GM13976 (cell line): ENCODE data around the gene PIP5K1B.

Source experiments
- DNase-seq: peaks from one replicate; pipeline ENCODE4 v3.0.0; 2012; ENCODE audit warnings: low spot score
- CTCF ChIP-seq: IDR thresholded peaks from 2 replicates; pipeline ENCODE4 v1.5.1; 2012; ENCODE audit warnings: borderline replicate concordance, mild to moderate bottlenecking; ENCODE audit not compliant: insufficient read depth; ENCODE audit errors: extremely low read depth, missing control alignments, control extremely low read depth
- in situ Hi-C: fragments of 300-500 bp; cut with MboI; formaldehyde crosslinking; loops from one replicate; pipeline ENCODE4 v1.12.0; 2022; ENCODE audit warnings: low sequenced_read_pairs, mixed read lengths, inconsistent platforms; ENCODE audit not compliant: unreplicated experiment

The PIP5K1B gene

GRCh38 chr9:68925175-68925574 is 220.1 kb downstream of the PIP5K1B start:
- no peak for DNase-seq
- TF ChIP-seq CTCF, result no peak
- in situ Hi-C loops, result no loop called here

DNA sequence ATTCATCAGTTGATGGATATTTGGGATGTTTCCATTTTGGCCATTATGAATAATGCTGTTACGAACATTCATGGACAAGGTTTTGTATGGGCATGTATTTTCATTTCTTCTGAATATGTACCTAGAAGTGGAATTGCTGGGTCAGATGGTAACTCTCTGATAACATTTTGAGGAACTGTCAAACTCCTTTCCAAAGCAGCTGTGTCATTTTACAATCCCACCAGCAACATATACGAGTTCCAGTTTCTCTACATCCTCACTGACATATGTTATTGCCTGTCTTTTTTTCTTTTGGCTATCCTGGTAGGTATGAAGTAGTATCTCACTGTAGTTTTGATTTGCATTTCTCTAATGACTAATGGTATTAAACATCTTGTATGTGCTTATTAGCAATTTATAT is 222.1 kb downstream of the PIP5K1B start:
- TF ChIP-seq CTCF, result no peak
- in situ Hi-C loops, result no loop called here
- no peak for DNase-seq

DNA sequence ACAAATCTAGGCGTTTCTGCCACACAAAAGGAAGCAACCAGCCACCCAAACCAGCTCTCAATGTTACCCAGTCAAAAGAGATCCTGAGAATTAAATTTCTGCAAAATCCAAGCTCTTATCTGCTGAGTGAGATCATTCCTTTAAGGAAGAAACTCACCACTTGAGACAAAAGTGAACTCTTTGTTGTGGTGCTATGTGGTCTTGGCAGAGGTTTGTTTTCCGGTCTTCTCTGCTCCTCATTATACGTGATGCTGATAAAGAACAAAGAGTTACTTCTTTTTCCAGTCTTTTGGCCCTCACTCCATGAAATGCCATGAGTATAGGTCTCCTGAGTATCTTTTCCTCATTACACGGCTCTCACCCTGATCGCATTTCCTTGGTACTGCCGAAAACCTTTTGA is 226.8 kb downstream of the PIP5K1B start:
- no peak for TF ChIP-seq CTCF
- in situ Hi-C loops, result no loop called here
- no peak for DNase-seq

GRCh38 chr9:68932458-68932857 is 227.4 kb downstream of the PIP5K1B start:
- TF ChIP-seq CTCF, result no peak
- no peak for DNase-seq
- in situ Hi-C loops, result no loop called here

DNA sequence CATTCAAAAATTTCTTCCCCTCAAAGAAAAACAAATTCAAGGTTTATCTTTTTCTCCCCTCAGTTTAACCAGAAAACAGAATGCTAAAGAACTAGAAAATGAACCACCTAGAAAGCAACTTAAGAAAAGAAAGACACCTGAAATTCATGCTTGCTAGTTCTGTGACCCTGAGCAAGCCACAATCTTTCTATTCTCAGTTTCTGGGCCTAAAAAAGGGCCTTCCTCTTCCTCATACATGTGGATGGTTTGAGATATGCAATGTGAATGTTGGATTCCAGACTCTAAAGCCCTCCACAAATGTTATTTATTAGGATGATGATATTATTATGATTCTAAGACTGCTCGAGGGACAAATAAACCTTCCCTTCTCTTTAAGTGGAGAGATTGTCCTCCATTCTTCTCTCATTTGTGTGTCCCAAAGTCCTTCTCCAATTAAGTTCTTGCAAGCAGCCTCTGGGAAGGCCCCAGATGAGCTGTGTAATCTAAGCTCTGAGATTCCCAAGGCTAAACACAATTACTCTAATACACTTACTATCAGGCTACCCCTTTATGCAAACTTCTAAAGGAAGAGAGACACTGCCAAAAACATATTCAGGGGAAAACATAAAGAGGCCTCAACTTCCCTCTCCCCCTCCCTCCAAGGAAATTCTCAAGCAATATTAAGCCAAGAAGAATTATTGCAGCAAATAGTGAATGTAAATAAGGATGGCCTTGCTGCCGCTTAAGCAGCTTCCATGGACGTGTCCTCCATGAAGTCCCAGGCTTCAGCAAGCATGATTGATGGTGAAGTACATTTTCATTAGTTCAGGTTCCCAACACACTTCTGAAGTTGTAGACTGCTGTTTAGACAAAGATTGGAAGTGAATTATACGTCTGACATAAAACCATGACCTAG is 228.6 kb downstream of the PIP5K1B start:
- DNase-seq, result peak; percentile 36
- TF ChIP-seq CTCF, result no peak
- in situ Hi-C loops, result no loop called here

GRCh38 chr9:68934329-68934644 is 229.2 kb downstream of the PIP5K1B start:
- no peak for DNase-seq
- no peak for TF ChIP-seq CTCF
- in situ Hi-C loops, result no loop called here

DNA sequence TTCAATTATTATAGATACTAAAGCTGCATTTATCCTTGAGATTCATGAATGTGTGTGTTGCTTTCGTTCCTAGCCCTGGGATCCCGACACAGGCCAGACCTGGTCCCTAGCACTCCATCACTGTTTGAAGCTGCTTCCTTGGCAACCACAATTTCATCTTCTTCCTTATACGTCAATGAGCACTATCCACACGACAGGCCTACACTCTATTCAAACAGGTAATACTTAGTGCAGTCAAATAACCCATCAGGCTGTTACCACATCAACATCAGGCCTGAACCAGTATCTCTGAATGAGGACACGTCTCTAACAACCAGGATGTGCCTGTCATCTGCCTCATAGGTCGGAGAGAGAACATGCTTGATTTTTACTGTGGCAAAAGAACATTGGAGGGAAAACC is 235.5 kb downstream of the PIP5K1B start:
- no peak for TF ChIP-seq CTCF
- in situ Hi-C loops, result no loop called here
- DNase-seq, result no peak
